GM21737 (cell line): Measurements from ENCODE around the gene ARHGEF9.
A peak's percentile ranks its signal among the peaks of the same experiment; 100 is the strongest.

ENCODE experiments used
- ATAC-seq: cut with Tn5 transposase; IDR thresholded peaks from one replicate; pipeline ENCODE4 v1.9.1; 2021; ENCODE audit warnings: mild to moderate bottlenecking, moderate library complexity; ENCODE audit not compliant: unreplicated experiment

The ARHGEF9 gene

GRCh38 chrX:63746715-63747114 lies 38.3 kb downstream of the ARHGEF9 start:
- ATAC-seq = no peak

GRCh38 chrX:63746278-63746677 lies 38.7 kb downstream of the ARHGEF9 start:
- peak; percentile 91 for ATAC-seq

GRCh38 chrX:63744850-63745394 lies 40.1 kb downstream of the ARHGEF9 start:
- ATAC-seq = no peak

GRCh38 chrX:63743596-63743995 lies 41.4 kb downstream of the ARHGEF9 start:
- no peak for ATAC-seq

DNA sequence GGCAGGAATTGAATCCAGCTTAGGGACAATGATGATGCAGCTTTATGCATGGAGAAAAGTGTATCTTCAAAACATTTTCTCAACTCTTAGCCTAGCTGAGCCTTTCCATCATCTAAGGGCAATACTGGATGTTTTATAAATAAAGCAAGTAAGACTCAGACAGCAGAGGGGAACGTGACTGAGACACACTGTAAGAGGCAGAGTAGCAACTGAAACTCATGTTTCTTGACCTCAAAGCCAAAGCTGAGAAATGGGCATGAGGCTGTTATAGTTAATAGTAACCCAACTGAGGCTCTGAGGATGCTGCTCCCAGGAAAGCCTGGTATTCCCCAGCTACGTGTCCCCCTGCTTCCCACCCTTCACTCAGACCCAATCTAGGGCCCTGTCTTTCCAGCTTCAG lies 44.6 kb downstream of the ARHGEF9 start:
- peak; percentile 57 for ATAC-seq

DNA sequence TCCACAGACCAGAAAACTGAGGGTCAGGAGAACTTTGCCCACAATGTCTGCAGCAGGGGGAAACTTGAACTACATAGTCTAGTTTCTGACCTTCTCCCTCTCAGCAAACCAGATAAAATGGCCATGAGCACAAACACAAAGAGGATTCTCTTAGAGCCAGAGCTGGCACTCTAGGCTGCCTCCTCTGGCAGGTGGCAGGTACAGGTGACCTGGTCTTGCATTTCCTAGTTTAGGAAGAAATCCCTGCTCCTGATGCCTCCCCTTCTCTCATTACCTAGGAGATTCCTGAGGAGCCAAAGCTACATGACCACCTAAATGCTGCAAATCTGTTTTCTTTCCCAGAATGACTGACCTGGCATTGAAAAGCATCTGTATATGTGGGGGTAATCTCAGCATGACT lies 45.1 kb downstream of the ARHGEF9 start:
- ATAC-seq = no peak

GRCh38 chrX:63738696-63739095 lies 46.3 kb downstream of the ARHGEF9 start:
- no peak for ATAC-seq

DNA sequence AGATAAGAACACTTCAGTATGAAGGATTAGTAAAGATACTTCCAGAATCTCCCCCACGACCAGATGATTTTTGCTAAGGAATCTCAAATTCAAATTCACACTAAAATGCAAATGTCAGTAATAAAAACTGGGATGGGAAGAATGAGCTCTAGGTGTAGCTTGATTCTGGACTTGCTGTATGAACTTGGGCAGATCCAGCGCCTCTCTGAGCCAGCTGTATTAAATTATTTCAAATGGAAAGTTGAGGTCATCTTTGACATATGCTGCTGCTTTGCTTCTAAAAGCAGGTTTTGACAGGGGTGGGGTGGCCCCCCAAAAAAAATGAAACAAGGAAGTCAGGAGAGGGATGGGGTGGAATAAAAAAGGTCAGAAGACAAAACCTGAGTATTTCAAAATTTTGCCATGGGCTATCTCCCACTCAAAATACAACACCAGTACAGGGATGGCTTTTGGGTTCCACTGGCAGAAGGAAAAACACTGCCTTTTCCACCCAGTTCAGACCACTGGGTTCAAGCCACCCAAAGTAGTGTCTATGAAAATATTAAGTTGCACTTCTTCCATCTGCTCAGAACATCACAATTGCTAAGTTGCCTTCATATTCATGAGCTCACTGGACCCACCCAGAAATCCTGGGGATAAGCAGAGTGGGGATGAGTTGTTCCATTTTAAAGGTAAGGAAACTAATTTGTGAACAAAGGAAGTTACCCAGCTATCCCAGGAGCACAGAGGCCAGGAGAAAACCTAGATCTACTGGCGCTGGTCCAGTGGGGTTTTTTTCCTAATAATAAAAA lies 47.7 kb downstream of the ARHGEF9 start:
- no peak for ATAC-seq

GRCh38 chrX:63735882-63736281 lies 49.1 kb downstream of the ARHGEF9 start:
- no peak for ATAC-seq

DNA sequence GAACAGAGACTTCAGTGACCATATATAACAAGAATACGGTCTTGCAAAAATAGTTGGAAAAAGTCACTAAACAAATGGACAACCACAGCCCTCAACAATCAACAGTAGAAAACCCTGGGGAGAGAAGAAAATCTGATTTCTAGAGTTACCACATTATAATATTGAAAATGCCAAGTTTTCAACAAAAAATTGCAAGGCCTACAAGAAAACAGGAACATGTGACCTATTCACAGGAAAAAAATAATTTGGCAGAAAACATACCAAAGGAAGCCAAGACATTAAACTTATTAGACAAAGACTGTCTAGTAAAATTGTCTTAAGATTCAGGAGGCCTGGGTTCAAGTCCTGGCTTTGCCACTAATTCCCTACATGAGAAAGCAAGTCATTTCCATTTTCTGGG lies 64.7 kb downstream of the ARHGEF9 start:
- ATAC-seq = no peak

- ATAC-seq = no peak
Measured at GRCh38 chrX:63719633-63720032, 65.4 kb downstream of the ARHGEF9 start.

- ATAC-seq = peak; percentile 67
Measured at GRCh38 chrX:63718010-63718694, 66.9 kb downstream of the ARHGEF9 start.

GRCh38 chrX:63713526-63713925 lies 71.5 kb downstream of the ARHGEF9 start:
- no peak for ATAC-seq

GRCh38 chrX:63708801-63709200 lies 76.2 kb downstream of the ARHGEF9 start:
- no peak for ATAC-seq

DNA sequence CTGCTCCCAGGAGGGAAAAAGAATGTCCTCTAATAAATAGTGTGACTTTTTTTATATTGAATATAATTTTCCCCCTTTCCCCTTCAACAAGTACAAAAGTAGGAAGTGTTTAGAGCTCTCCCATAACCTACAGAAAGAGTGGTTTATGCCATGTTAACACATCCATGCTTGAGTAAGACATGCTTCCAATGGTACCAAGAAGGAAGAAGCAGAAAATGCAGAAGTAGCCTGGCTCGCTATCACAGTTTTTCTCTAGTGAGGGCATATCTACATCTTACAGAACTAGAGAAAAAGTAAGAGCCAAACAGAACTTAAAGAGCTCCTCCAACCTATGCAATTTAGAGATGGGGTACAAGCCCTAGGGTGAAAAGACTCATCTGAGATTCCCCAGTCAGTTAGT lies 82.5 kb downstream of the ARHGEF9 start:
- no peak for ATAC-seq

DNA sequence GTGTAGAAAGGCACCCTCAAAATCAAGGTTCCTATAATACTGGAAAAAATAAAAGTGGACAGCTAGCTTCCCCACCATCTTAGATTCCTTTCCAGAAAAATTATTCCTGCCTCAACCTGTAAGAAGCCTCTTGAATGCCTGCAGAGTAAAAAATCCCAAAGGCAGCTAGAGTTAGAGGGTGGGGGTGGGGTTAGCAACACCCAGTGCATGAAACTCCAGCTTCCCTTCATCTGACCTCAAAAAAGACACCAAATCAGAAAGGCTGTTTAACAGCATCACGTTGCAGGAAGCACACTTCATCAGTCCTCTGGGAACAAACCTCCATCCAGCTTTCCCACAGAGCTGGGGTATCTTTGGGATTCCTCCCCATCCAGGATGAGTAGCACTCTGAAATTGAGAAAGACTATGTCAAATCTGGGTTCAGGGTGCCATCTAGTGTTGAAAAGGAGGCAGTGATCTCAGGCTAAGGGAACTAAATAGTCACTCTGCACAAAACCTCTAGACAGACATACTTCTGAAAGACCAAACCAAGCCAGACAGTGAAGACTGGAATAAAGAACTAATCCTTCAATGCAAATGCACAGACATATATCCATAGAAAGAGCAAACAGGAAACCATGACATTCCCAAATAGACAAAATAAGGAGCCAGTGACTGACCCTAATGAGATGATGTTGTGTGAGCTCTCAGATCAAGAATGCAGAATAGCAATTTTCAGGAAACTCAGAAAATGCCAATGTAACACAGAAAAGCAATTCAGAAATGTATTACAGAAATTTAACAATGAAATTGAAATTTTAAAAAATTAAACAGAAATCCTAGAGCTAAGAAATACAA lies 97.9 kb downstream of the ARHGEF9 start:
- ATAC-seq = no peak

DNA sequence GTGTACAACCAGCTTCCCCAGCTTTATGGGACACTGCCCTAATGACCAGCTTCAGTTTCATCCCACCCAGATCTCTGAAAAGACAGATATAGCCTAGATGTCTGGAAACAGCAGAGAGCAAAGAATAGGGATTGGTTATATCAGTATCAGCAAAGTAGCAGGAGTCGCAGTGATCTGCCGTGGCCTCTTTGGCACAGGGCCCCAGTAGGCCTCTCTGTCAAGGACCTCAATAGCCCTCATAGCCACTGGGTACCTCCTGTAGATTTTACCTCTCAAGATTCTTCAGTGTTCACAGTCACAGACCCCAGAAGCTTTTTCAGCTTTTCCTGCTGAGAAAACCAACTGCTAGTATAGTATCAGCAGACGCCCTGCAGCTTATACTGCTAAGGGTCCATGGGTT lies 104.6 kb downstream of the ARHGEF9 start:
- no peak for ATAC-seq

GRCh38 chrX:63679432-63679831 lies 105.6 kb downstream of the ARHGEF9 start:
- ATAC-seq = no peak

DNA sequence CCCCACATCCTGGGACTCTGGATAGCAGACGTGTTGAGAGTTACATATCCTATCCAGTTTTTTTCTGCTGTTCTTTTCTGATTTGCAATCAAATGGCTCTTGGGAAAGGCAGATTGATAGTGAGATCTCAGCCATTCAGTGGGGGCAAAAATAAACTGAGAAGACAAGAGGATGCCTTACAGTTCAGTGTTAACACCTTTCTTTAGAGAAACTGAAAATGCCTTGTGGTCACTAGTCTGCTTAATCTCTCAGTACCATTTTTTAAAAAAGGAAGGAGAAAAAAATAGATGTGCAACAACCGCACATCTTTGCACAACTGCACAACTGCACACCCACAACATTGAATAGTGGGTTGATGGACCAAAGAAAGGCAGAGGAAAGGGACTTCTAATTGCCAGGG lies 109.3 kb downstream of the ARHGEF9 start:
- no peak for ATAC-seq

DNA sequence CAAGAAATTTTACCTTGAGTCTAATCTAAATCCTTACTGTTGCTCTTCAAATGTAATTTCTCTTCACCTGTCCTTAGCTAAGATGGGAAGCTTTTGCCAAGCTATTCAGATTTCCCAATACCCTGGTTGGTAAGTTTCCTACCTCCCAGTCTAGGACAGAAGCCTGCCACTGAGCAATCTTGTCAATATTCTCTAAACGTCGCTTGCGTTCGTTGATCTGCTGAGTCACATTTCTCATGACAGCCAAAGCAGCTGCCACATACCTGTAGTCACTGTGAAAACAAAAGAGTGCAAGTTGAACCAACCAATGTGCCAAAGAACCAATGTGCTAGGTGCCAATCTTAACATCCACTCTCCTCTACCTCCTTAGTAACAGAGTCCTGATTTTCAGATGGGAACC lies 111.1 kb downstream of the ARHGEF9 start:
- no peak for ATAC-seq

DNA sequence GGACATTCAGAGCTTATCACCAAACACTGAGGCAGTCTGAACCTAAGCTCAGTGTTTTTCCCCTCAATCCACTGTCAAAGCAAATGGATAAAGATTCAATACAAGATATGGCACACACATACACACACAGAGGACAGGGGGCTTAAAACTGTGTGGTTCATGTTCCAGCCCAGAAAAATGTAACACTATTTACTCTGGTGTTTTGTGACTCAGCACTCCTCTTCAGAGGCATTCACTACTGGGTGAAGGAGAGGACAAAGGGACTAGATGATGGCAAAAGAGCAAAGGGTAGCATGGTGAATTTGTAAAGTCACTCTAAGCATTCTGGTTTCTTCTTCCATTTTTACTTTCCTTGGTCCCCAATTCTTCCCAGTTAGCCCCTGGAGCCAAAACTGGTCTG lies 120.3 kb downstream of the ARHGEF9 start:
- no peak for ATAC-seq
